Activated CD4-positive, CD25-positive, alpha-beta regulatory T cell treated with anti-CD3 and anti-CD28 coated beads, Interleukin-2, amount 50 U/mL, for 72 hours (primary cell): ENCODE results near the gene HOPX.
"Not testable (repeated sequence)": the region's sequence is repeated elsewhere in the genome, so short reads cannot be mapped to it uniquely, and the experiment has no call there.

ENCODE experiments used
- DNase-seq: peaks from one replicate; pipeline ENCODE4 v3.0.0; 2021

HOPX gene

GRCh38 chr4:56653461-56654237 is 27.4 kb downstream of the HOPX start:
- DNase-seq: no peak

- no peak for DNase-seq
Measured at GRCh38 chr4:56652196-56652595, 28.9 kb downstream of the HOPX start.

- no peak for DNase-seq
Measured at GRCh38 chr4:56651056-56651350, 30.1 kb downstream of the HOPX start.

DNA sequence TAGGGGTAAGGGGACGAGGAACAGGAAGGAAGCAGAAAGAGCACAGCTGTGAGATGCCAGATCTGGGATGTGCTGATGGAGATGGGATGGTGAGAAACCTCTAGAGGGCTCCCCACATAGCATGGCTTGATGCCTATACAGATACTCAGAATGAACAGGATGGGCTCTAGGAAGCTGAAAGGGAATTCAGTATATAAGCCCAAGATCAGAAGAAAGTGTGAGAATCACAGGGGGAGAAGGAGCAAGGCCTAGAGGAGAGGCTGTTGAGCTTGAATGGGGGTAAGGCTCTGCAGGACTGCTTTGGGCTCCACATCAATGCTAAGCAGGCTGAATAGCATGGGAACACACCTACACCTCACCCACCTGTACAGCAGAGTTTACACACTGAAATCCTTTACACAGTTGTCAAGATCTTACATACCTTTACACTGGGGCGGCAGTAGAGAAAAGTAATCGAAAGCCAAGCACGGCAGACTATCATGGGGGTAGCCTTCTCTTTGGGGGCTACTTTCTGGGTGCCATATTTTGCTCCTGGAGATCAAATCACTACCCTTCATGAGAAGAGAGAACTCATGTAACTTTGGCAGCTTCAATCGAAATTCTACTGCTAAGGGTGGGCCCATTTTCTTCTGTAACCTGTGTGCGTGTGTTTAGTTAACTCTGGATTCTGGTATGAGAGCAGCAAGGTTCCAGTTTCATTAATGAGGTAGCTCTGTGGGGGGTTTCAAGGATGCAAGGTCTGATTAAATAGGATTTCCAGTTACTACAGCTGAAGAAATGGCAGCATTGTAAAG is 30.6 kb downstream of the HOPX start:
- no peak for DNase-seq

- DNase-seq: no peak
Measured at GRCh38 chr4:56649445-56650261, 31.4 kb downstream of the HOPX start.

DNA sequence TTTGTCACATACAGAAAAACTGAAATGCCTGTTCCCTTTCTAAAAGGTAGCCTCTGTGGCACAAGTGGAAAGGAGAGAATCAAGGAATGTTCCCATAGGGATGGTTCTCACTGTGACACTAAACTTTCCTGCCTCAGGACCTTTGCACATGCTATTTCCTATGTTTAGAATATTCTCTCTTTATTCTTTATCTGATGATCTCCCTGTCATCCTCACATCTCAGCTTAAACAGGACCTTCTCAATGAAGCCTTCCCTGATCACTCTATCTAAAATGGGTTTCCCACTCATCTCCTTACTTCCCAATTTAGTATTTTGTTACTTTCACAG is 32.3 kb downstream of the HOPX start:
- DNase-seq: no peak

DNA sequence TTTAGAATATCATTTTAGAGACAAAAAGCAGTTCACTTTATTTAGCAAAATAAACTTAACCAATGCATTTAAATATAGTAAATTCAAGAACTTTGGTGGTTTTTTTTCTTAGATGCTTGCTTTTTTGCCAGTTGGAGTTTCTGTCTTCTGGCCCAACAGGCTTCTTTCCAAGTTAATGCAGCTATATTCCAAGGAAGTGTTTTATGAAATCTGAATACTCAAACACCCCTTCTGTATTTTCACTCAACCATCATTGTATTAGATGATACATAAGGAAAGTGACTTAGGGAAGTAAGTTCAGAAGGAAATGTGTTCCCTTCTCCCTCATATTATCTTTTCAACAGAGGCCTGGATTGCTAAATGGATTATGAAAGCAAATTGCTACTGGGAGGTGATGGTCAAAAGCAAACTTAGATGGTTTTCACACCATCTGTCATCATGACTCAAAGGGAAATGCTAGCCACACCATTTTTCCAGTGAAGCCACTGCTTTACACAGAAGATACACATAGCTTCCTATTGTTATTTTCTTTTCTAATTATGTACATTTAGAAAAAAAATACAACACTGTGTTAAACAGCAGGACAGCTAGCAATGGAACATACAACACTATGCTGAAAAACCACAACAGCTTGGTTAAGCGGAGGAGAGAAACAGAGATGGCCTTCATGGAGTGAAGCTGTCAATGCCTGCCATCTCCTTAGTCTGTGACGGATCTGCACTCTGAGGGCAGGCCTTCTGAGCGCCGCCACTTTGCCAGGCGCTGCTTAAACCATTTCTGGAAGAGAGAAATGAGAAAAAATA is 32.9 kb downstream of the HOPX start:
- no peak for DNase-seq

- no peak for DNase-seq
Measured at GRCh38 chr4:56646341-56646740, 34.8 kb downstream of the HOPX start.

GRCh38 chr4:56643596-56643995 is 37.5 kb downstream of the HOPX start:
- no peak for DNase-seq

- DNase-seq: no peak
Measured at GRCh38 chr4:56641494-56642051, 39.5 kb downstream of the HOPX start.

GRCh38 chr4:56640621-56641493 is 40.2 kb downstream of the HOPX start:
- no peak for DNase-seq

GRCh38 chr4:56637791-56638190 is 43.3 kb downstream of the HOPX start:
- no peak for DNase-seq

DNA sequence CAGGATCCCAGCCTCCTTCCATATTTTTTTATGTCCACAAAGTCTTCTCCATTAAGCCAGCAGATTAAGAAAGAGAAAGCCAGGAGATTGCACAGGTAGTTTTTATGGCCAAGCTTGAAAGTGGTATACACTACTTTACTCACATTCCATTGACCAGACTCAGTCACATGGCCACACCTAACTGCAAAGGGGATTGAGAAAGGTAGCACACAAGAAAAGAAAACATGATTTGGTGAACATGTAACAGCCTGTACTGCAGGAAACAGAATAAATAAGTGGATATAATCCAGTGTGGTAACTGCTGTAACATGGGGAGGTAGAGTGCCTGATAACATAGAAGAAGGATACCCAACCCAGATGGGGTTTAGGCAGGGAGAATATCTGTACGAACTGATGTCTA is 43.9 kb downstream of the HOPX start:
- DNase-seq: no peak

- not testable (repeated sequence) for DNase-seq
Measured at GRCh38 chr4:56634954-56635353, 46.1 kb downstream of the HOPX start.

DNA sequence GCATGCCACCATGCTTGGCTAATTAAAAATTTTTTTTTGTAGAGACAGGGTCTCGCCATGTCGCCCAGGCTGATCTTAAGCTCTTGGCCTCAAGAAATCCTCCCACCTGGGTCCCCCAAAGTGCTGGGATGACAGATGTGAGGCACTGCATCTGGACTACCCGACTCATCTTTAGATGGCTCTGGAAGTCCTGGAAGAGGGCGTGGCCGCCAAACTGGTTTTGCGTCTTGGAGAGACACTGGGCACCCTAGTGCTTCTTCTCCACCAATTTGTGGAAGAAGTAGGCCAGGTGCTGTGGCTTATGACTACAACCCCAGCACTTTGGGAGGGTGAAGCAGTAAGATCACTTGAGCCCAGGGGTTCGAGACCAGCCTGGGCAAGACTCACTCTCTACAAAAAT is 47.6 kb downstream of the HOPX start:
- no peak for DNase-seq

- no peak for DNase-seq
Measured at GRCh38 chr4:56630876-56631666, 50.0 kb downstream of the HOPX start.

DNA sequence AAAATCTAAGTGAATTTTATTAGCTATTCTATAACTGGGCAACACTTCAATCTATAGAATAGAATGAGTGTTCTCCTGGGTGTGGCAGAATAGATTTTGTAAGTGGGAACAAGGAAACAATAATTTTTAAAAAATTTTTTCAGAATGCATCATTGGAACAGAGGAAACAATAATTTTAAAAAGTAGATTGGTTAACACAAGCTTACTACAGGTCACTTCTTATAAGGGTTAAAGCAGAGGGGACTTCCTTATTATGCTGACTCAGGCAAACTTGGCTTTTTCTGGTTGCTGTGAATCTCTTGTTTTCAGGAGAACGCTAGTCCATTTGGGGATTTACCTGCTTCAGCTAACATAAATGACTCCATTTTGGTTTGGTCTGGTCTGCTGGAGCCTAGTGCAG is 52.5 kb downstream of the HOPX start:
- DNase-seq: no peak

DNA sequence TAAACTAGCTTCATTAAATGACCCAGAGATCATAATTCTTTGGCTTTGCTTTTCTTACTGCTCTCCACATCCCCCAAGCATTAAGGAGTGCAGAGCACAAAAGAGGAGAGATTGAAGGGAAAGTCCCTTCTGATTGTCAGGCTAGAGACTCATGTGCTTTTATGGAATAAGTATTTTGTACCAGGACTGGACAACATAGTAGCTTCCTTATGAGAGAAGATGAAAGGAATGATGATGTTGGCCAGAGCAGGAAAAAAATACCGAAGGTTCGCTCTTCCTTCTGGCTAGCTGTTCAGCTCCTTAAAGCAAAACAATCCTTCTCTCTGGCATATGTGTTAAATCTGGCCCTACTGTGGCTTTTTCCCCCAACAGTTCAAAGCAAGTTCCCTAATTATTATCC is 53.1 kb downstream of the HOPX start:
- no peak for DNase-seq

- DNase-seq: no peak
Measured at GRCh38 chr4:56627375-56627774, 53.7 kb downstream of the HOPX start.

GRCh38 chr4:56626963-56627362 is 54.1 kb downstream of the HOPX start:
- DNase-seq: no peak

GRCh38 chr4:56626420-56626819 is 54.7 kb downstream of the HOPX start:
- DNase-seq: no peak
